Fibroblast of skin of abdomen (primary cell): Measurements from ENCODE around the gene ABLIM1.
A peak's percentile ranks its signal among the peaks of the same experiment; 100 is the strongest.

ENCODE experiments used
- DNase-seq: peaks from one replicate; pipeline ENCODE4 v3.0.0-alpha.2; 2013

ABLIM1 gene

GRCh38 chr10:114403541-114404161, 254.4 kb downstream of the ABLIM1 start:
- DNase-seq, result no peak

DNA sequence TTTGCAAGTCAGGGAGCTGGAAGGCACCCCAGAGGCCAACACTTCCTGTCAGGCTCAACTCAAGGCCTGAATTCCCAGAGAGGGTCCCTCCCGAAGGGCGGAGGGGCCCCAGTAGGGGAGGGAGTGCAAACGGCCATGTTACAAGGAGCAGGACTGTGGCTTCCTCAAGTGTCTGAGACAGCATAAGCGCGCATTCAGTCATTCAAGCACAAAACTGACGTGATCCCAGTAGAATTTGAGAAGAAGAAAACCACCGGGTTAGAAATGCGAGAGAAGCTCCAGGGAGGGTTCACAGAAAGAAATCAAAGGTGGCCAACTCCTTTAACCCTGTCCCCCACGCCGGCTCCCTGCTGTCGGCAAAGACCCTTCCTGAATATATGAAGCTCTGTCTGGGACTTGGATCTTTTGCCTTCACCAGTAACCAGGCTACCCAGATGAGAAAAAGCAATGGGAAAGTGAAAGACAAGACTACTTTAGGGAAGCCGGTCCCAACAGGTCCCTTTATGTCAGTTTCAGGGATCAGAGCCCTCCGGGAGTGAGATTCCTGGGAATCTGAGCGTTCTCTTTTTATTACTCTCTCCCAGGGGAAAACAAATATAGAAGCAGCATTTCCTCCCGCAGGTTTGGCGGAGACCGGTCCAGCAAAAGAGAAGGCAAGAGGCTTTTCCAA, 255.1 kb downstream of the ABLIM1 start:
- no peak for DNase-seq

DNA sequence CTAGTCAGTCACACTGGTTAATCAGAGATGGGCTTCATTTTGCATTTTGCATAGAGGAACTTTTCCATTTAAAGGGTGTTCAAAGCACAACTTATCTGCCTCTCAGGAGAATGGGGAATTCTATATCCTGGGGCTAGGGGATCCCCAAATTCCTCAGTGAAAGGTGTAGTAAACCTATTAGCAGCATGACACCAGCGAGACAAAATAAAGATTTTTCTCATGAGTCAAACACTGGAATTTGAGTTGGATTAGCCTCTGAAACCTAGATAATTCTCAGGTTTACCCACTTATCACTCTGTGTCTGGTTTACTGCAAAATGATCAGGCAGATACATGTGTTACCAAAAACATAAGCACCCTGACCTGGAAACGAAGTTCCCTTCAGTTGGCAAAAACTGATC, 255.8 kb downstream of the ABLIM1 start:
- DNase-seq, result no peak

DNA sequence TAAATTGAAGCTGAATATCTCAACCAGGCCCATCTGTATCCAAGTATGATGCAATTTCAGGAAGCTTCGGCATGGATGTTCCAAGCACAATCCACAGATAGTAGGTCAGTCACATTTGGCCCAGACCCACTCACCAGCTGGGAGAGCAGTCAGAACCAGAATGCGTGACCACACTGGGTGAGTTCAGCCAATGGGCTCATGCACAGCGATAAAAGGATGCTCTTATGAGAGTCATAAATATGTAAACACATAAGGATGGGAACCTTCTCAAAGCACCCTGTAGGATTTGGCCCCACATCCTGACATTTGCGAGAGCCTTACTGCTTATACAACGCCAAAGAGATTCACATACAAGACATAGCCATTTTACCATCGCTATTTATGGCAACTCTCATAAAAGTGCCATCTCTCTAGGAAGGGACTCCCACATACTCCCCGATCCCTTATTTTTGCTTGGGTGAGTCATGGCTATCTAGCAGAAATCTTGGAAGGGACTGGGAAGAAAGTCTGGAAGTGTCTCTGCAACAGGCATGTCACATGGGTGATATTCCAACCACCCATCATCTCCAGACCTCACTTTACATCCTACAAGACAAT, 256.8 kb downstream of the ABLIM1 start:
- DNase-seq, result peak; percentile 54

DNA sequence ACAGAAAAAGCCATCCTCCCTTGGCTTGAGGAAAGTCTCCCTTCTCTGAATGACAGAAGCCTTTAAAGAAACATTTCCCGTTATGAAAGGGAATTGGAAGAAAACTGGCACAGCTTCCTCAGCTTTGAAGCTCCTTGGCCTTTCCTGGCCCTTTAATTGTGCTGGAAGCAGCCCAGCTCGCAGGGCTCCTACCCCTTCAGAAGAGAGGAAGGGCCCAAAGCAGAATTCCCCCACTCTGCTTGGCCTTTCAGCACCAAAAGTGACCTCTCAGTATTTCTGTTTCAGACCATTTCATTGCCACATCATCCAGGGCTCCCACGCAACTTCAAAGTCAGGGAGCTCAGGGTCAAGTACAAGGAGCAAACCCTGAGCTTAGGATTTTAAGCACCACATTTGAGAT, 258.0 kb downstream of the ABLIM1 start:
- no peak for DNase-seq

DNA sequence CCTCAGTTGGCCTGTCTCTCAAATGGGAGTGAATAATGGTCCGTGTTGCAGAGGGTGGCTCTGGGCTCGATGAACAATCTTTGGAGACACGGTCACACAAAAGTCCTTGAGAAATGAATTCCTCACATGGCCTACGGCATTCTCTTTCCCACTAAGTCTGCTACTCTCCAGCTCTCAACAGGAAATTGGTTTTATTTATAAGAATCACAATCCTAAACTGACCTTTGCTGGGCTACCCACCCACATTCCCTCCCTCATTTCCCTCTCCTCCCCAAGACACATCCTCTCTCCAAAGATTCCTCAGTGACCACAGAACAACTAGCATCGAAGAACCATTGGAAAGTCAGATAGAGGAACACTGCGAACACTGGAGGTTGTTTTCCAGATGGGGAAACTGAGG, 258.5 kb downstream of the ABLIM1 start:
- no peak for DNase-seq

GRCh38 chr10:114398587-114399331, 259.3 kb downstream of the ABLIM1 start:
- DNase-seq, result no peak

DNA sequence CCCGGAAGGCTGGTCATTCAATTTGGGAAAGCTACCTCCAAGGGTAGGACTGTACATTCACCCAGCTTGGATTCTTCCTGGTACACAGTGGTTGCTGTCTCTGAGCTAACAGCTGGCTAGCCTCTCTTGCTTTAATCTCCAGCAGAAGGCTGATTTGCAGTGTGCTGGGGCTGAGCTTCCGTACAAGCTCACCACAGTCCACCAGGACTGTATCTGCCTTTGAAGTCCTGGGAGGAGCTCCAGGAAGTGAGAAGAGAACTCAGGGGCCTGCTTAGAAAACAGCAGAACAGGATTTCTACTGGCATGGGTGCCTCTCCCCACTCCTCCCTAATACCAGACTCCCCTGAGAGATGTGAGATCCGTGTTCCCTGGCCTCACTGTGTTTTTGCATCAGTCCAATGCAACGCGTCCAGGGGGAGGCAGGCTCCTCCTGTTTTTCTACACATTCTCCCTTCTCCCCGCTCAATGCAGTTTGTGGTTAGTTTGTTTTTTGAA, 260.4 kb downstream of the ABLIM1 start:
- no peak for DNase-seq

DNA sequence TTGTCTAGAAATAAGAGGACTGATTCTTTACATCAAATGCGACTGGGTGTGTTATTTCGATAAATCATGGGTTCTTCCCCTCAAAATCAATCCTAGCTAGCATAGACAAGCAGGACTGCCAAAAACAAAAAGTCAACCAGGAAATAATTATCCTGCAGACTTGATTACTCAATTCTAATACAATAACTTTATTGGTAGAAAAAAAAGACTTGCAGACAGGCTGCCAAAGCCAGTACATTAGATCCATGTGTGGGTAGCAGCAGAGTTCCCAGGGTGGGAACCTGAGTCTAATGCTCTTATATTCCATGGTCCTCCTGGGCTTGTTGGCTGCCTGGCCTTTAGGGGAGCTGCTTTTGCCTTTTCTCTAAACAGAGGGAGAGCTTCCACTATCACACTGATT, 261.6 kb downstream of the ABLIM1 start:
- DNase-seq, result no peak

DNA sequence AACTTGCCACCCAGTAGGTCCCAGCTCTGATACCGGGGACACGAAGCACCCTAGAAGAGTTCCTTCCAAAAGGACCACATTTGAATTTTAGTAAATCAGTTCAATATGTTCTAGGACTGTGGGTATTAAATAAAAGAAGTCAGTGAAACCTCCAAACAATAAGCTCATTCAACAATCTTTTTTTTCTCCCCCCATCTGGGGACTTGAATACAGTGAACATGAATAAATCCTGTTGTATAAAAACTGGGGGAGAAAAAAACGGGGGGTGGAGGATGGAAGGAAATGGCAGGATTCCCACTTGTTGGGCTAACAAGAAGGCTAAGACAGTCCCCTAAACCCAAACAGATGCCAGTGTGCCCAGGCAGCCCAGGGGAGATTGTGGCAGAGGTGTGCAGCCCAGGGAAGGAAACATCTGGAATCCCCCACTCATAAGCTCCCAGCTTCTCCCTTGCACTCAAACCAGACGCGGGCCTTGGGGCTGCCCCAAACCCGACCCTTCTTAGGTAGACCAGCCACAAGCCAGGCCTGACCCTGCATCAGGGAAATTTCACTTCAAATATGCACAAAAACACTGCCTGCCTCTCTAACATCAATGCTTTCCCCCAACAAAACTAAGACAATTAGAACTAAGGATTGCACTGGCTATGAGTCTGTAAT, 262.6 kb downstream of the ABLIM1 start:
- no peak for DNase-seq

DNA sequence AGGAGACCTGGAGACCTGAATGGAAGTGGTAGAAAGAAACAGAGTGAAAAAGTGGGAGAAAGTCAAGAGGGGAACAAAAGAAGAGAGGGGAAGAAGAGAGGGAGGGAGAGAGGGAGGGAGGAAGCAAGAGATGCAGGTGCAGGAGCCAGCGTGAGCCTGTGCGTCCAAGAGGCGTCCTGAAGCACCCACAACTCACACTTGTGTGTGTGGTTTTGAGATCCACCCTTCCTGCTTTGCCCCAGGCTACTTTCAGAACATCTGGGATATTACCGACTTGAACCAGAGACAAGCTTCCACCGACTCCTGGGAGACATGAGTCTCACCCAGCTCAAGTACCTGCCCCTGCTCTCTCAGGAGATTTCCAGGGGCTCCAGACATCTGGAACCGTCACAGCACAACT, 263.5 kb downstream of the ABLIM1 start:
- no peak for DNase-seq

- DNase-seq, result no peak
Measured at GRCh38 chr10:114393886-114394285, 264.2 kb downstream of the ABLIM1 start.

DNA sequence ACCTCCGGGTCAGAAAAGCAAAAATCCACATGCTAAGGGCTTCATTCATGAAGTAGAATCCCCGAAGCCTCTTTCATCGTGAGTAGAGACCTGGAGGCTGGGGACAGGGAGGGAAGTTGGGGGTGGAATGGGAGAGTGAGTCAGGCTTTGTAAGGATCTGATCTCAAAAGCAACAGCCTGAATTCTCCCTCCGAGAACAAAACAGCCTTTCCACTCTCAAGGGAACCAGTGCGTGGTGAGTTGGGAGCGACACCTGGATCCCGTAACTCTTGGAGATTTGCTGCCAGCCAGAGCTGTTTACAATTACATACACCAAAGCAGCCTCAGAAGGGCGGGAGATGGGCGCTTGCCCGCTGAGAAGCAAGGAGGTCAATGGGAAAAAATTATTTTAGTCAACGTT, 264.6 kb downstream of the ABLIM1 start:
- DNase-seq, result no peak

DNA sequence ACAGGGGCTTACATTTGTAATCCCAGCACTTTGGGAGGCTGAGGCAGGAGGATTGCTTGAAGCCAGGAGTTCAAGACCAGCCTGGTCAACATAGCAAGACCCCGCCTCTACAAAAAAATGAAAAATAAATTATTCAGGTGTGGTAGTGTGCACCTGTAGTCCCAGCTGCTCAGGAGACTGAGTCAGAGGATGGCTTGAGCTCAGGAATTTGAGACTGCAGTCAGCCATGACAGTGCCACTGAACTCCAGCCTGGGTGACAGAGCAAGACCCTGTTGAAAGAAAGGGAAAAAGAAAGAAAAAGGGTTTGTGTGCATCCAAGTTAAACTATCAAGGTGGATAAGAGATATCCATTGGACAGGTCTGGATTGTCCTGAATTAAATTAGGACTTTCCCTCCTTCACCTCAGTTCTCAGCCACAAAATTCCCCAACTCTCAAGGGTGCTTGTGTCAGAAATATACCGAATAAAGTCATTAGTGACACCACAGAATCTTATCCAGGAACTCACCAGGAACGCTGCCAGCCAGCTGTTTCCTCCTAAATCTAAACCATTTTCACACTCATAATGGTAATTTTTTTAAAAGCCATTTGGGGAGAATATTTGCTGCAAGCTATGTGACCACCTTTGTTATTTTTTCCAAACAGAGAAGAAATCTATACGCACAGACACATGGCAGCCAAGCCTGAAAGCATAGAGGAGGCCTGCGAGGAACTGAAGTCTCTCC, 265.8 kb downstream of the ABLIM1 start:
- no peak for DNase-seq

DNA sequence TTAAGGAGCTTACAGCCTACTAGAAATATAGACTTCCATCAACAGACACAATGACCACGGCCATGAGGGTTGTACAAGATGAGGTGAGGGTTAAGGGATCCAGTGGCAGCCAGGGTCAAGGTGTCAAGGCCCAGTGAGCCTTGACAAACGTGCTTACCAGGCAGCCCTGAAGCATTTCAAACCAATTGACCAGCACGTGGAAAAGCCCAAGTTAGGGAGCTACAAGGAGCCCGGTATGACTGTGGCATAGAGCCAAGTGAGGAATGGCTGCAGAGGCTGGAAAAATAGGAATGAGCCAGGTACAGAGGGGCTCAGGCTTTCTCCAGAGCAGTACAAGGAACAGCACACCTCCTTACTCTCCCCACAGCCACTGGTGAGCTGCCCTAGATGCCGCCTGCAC, 266.5 kb downstream of the ABLIM1 start:
- no peak for DNase-seq

GRCh38 chr10:114389426-114389825, 268.6 kb downstream of the ABLIM1 start:
- DNase-seq, result no peak

- no peak for DNase-seq
Measured at GRCh38 chr10:114388275-114388674, 269.8 kb downstream of the ABLIM1 start.

- no peak for DNase-seq
Measured at GRCh38 chr10:114387784-114388183, 270.3 kb downstream of the ABLIM1 start.

DNA sequence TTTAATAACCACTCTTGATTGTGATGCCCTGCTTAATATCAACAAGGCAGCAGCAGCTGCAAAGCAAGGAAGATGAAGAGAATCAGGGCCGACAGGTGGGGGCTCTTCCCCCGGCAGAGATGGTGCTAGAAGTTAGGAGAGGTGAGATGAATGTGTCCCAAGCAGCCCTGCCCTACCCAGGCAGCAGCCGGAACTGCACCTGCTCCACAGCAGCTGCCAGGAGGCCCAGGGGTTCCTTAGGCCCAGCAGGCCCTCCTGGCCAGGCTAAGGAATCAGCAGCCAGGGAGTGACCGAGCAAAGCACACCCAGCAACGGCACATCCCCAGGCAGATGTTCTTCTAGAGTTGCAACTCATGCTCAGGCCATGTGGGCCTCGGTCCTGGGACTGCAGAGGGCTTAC, 271.6 kb downstream of the ABLIM1 start:
- DNase-seq, result no peak

- DNase-seq, result no peak
Measured at GRCh38 chr10:114385557-114385956, 272.5 kb downstream of the ABLIM1 start.

- DNase-seq, result no peak
Measured at GRCh38 chr10:114384601-114385000, 273.5 kb downstream of the ABLIM1 start.

- DNase-seq, result no peak
Measured at GRCh38 chr10:114384181-114384580, 273.9 kb downstream of the ABLIM1 start.
